Right forelimb (tissue), 1 donor: ENCODE measurements around the gene CNPPD1.

ENCODE experiments used
- DNase-seq: peaks from one replicate; pipeline ENCODE4 v3.0.0-alpha.2; 2018

Gene CNPPD1

GRCh38 chr2:219178377-219179175 is 1.9 kb upstream of the CNPPD1 start:
- DNase-seq, result no peak

GRCh38 chr2:219177552-219178376 is 1.0 kb upstream of the CNPPD1 start, which contains the start of gene RETREG2:
Gene RETREG2 (plus strand): TSS chr2:219178275. CDS start chr2:219178353, 78 bp downstream.
- DNase-seq, result peak; percentile 93

- no peak for DNase-seq
Observed at GRCh38 chr2:219175928-219176817, 552 bp downstream of the CNPPD1 start.

GRCh38 chr2:219175486-219175885 is 1.2 kb downstream of the CNPPD1 start:
- DNase-seq, result no peak

GRCh38 chr2:219174801-219175200 is 1.9 kb downstream of the CNPPD1 start:
- no peak for DNase-seq

GRCh38 chr2:219174146-219174545 is 2.6 kb downstream of the CNPPD1 start:
- DNase-seq, result no peak

- DNase-seq, result no peak
Observed at GRCh38 chr2:219173176-219173575, 3.5 kb downstream of the CNPPD1 start.

- no peak for DNase-seq
Observed at GRCh38 chr2:219172231-219173154, 4.2 kb downstream of the CNPPD1 start.

GRCh38 chr2:219171231-219171651 is 5.5 kb downstream of the CNPPD1 start:
- no peak for DNase-seq

- DNase-seq, result no peak
Observed at GRCh38 chr2:219169930-219170654, 6.6 kb downstream of the CNPPD1 start, which contains the start of gene SLC23A3. Gene SLC23A3 (minus strand): TSS chr2:219170029. CDS start chr2:219169984, 45 bp downstream.

- no peak for DNase-seq
Observed at GRCh38 chr2:219168932-219169331, 7.8 kb downstream of the CNPPD1 start.

- no peak for DNase-seq
Observed at GRCh38 chr2:219168526-219168925, 8.2 kb downstream of the CNPPD1 start.

GRCh38 chr2:219167997-219168396 is 8.7 kb downstream of the CNPPD1 start:
- DNase-seq, result no peak

- no peak for DNase-seq
Observed at GRCh38 chr2:219165058-219165911, 11.4 kb downstream of the CNPPD1 start.

GRCh38 chr2:219163156-219163555 is 13.6 kb downstream of the CNPPD1 start:
- no peak for DNase-seq

GRCh38 chr2:219161097-219161496 is 15.6 kb downstream of the CNPPD1 start:
- no peak for DNase-seq

GRCh38 chr2:219160186-219161017 is 16.3 kb downstream of the CNPPD1 start, which contains the start of gene NHEJ1:
Gene NHEJ1 (minus strand): TSS chr2:219160815. CDS start chr2:219158362, 2,453 bp downstream.
- DNase-seq, result peak; percentile 97

GRCh38 chr2:219159771-219160185 is 16.9 kb downstream of the CNPPD1 start:
- DNase-seq, result no peak

GRCh38 chr2:219158586-219158985 is 18.1 kb downstream of the CNPPD1 start:
- DNase-seq, result no peak
